CD4-positive, alpha-beta T cell treated with Interleukin-2 at 100 ng/mL for 4 hours (primary cell): ENCODE results near the gene IRF7.
A peak's percentile ranks its signal among the peaks of the same experiment; 100 is the strongest.
"Not testable (repeated sequence)": the region's sequence is repeated elsewhere in the genome, so short reads cannot be mapped to it uniquely, and the experiment has no call there.

Experiments used
- DNase-seq: peaks from one replicate; pipeline ENCODE4 v3.0.0-alpha.2; 2020; ENCODE audit warnings: low spot score

Gene IRF7

GRCh38 chr11:615504-616319 is at the start of gene IRF7:
TSS of gene IRF7 (minus strand) at chr11:615950. CDS start at chr11:615364, 586 bp downstream.
- peak; percentile 87 for DNase-seq

GRCh38 chr11:665062-665703 is 49.4 kb upstream of the IRF7 start:
- no peak for DNase-seq

- peak; percentile 32 for DNase-seq
Observed at GRCh38 chr11:662689-663274, 47.0 kb upstream of the IRF7 start.

- DNase-seq, result no peak
Observed at GRCh38 chr11:660681-661444, 45.1 kb upstream of the IRF7 start.

GRCh38 chr11:660281-660680 is 44.5 kb upstream of the IRF7 start:
- no peak for DNase-seq

GRCh38 chr11:659532-660085 is 43.9 kb upstream of the IRF7 start:
- DNase-seq, result no peak

GRCh38 chr11:657691-658126 is 42.0 kb upstream of the IRF7 start:
- no peak for DNase-seq

- no peak for DNase-seq
Observed at GRCh38 chr11:656866-657265, 41.1 kb upstream of the IRF7 start.

GRCh38 chr11:656426-656825 is 40.7 kb upstream of the IRF7 start:
- no peak for DNase-seq

GRCh38 chr11:655036-655726 is 39.4 kb upstream of the IRF7 start:
- DNase-seq, result no peak

GRCh38 chr11:654444-654843 is 38.7 kb upstream of the IRF7 start:
- not testable (repeated sequence) for DNase-seq

GRCh38 chr11:653837-654236 is 38.1 kb upstream of the IRF7 start:
- DNase-seq, result no peak

- DNase-seq, result not testable (repeated sequence)
Observed at GRCh38 chr11:653136-653535, 37.4 kb upstream of the IRF7 start.

- no peak for DNase-seq
Observed at GRCh38 chr11:650482-650881, 34.7 kb upstream of the IRF7 start.

GRCh38 chr11:647672-648158 is 32.0 kb upstream of the IRF7 start:
- not testable (repeated sequence) for DNase-seq

GRCh38 chr11:646214-646613 is 30.5 kb upstream of the IRF7 start:
- no peak for DNase-seq

GRCh38 chr11:645536-645935 is 29.8 kb upstream of the IRF7 start:
- DNase-seq, result no peak

GRCh38 chr11:643849-644738 is 28.3 kb upstream of the IRF7 start:
- no peak for DNase-seq

- DNase-seq, result no peak
Observed at GRCh38 chr11:643366-643765, 27.6 kb upstream of the IRF7 start.

GRCh38 chr11:641806-642370 is 26.1 kb upstream of the IRF7 start:
- no peak for DNase-seq
